ENCODE measurements around the gene FGFRL1. TPM values are rescaled to one million over a fixed set of nuclear protein-coding genes. Genes with fewer than 3 reads are reported as not detected.

FGFRL1 gene
- polyA plus RNA-seq, 2 of the 4 experiments (the other 2 are of a cell fraction): 4.7 to 11.2 TPM

DNA sequence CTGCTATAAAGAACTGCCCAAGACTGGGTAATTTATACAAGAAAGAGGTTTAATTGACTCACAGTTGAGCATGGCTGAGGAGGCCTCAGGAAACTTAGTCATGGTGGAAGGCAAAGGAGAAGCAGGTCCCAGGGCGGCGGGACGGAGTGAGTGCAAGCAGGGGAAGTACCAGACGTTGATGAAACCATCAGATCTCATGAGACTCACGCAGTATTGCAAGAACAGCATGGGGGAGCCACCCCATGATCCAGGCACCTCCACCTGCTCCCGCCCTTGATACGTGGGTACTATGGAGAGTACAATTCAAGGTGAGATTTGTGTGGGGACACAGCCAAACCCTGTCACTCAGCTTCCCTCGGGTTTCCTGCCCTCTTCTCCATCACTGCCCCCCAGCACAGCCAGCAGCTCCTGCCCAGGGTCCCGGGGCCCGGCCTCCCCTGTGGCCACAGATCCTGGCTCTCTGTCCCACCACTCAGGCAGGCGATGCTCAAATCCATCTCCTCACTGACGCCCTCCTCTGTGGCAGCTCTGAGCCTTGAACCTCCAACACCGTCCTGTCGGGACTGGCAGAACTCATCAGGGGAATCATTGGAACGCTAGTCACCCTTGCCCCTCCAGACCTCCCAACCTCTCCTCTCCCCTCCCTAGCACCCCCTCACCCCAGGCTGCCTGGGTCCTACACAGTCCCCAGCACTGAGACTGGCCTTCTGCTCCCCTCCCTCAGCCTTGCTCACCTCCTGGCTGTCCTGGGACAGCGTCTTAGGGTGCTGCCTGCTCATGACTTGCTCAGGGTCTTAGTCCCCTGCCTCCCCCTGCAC, 37.6 kb downstream of the FGFRL1 start:
- ATAC-seq (no peak), FAIRE-seq (no peak), DNase-seq (ENCODE audit: low read depth in 1 of 2, low spot score in 1 of 2) (no peak)
- Histone ChIP-seq H3K4me3 (no peak overlapping the region), H3K4me1 (peaks cover 18% of the 10 kb centered on the region), H3K4me2 (no peak overlapping the region), H3K9me3 (no peaks in the 10 kb centered on the region), H3K27ac (no peak overlapping the region)
- POLR2A ChIA-PET: no interaction called here
- 61% methylated on average over 16 of the region's 16 CpGs for WGBS (ENCODE audit: missing lambda C conversion rate)
- TF ChIP-seq NPAS2 (CRISPR knock-in tag; IDR thresholded peaks at IDR 0.05; ENCODE audit: borderline replicate concordance): no peak
- no peak for TF ChIP-seq RAD21 (conservative IDR thresholded peaks at IDR 0.05 in 1 of 2, IDR thresholded peaks at IDR 0.05 in 1 of 2)
- TF ChIP-seq, protein P1, sequence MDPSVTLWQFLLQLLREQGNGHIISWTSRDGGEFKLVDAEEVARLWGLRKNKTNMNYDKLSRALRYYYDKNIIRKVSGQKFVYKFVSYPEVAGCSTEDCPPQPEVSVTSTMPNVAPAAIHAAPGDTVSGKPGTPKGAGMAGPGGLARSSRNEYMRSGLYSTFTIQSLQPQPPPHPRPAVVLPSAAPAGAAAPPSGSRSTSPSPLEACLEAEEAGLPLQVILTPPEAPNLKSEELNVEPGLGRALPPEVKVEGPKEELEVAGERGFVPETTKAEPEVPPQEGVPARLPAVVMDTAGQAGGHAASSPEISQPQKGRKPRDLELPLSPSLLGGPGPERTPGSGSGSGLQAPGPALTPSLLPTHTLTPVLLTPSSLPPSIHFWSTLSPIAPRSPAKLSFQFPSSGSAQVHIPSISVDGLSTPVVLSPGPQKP (IDR thresholded peaks at IDR 0.05; ENCODE audit: low read depth, low read length): no peak
- TF ChIP-seq JUN (IDR thresholded peaks at IDR 0.05): no peak
- TF ChIP-seq, protein P2, sequence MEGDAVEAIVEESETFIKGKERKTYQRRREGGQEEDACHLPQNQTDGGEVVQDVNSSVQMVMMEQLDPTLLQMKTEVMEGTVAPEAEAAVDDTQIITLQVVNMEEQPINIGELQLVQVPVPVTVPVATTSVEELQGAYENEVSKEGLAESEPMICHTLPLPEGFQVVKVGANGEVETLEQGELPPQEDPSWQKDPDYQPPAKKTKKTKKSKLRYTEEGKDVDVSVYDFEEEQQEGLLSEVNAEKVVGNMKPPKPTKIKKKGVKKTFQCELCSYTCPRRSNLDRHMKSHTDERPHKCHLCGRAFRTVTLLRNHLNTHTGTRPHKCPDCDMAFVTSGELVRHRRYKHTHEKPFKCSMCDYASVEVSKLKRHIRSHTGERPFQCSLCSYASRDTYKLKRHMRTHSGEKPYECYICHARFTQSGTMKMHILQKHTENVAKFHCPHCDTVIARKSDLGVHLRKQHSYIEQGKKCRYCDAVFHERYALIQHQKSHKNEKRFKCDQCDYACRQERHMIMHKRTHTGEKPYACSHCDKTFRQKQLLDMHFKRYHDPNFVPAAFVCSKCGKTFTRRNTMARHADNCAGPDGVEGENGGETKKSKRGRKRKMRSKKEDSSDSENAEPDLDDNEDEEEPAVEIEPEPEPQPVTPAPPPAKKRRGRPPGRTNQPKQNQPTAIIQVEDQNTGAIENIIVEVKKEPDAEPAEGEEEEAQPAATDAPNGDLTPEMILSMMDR (IDR thresholded peaks at IDR 0.05): no peak
- no peak for TF ChIP-seq FOXS1 (CRISPR knock-in tag; IDR thresholded peaks at IDR 0.05)
- TF ChIP-seq ZC3H11A (IDR thresholded peaks at IDR 0.05): no peak
- TF ChIP-seq, protein P3, sequence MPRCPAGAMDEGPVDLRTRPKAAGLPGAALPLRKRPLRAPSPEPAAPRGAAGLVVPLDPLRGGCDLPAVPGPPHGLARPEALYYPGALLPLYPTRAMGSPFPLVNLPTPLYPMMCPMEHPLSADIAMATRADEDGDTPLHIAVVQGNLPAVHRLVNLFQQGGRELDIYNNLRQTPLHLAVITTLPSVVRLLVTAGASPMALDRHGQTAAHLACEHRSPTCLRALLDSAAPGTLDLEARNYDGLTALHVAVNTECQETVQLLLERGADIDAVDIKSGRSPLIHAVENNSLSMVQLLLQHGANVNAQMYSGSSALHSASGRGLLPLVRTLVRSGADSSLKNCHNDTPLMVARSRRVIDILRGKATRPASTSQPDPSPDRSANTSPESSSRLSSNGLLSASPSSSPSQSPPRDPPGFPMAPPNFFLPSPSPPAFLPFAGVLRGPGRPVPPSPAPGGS (IDR thresholded peaks at IDR 0.05): no peak
- TF ChIP-seq CEBPB (IDR thresholded peaks at IDR 0.05): no peak
- no peak for TF ChIP-seq HOXB5 (CRISPR knock-in tag; IDR thresholded peaks at IDR 0.05)
- TF ChIP-seq SMC3 (IDR thresholded peaks at IDR 0.05): no peak
- no peak for TF ChIP-seq JUNB (IDR thresholded peaks at IDR 0.05)
- no peak for TF ChIP-seq TFCP2L1 (CRISPR knock-in tag; IDR thresholded peaks at IDR 0.05)
- no peak for TF ChIP-seq EHF (CRISPR knock-in tag; IDR thresholded peaks at IDR 0.05)
- no peak for TF ChIP-seq KDM5A (IDR thresholded peaks at IDR 0.05)
- no peak for TF ChIP-seq CBX8 (IDR thresholded peaks at IDR 0.05)
- TF ChIP-seq, protein P4, sequence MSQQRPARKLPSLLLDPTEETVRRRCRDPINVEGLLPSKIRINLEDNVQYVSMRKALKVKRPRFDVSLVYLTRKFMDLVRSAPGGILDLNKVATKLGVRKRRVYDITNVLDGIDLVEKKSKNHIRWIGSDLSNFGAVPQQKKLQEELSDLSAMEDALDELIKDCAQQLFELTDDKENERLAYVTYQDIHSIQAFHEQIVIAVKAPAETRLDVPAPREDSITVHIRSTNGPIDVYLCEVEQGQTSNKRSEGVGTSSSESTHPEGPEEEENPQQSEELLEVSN (IDR thresholded peaks at IDR 0.05; ENCODE audit: borderline replicate concordance, low read depth): no peak
- no peak for TF ChIP-seq RNF2 (IDR thresholded peaks at IDR 0.05; ENCODE audit: borderline replicate concordance, low read depth)
- CTCF ChIA-PET: no interaction called here

DNA sequence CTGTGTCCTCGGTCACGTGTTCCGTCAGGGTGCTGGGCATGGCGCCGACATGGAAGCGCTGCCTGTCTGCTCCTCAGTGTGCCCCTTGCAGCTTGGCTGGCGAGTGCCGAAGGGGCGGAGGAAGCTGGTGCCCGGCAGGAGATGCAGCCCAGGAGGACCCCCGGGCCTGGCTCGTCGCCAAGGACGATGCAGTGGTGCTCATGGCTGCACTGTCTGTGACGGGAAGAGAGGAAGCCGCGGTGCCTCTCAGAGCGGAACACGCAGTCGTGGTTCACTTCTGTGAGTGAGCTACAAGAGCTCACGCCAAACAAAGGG, 38.1 kb downstream of the FGFRL1 start:
- Histone ChIP-seq H3K4me3 (no peak overlapping the region), H3K27ac (no peak overlapping the region), H3K9me3 (no peaks in the 10 kb centered on the region), H3K4me1 (peaks cover 13% of the 10 kb centered on the region), H3K4me2 (no peak overlapping the region)
- no peak for TF ChIP-seq FOSL2 (IDR thresholded peaks at IDR 0.05)
- TF ChIP-seq FOSL2 (CRISPR knock-in tag; IDR thresholded peaks at IDR 0.05): no peak
- no peak for TF ChIP-seq EP300 (IDR thresholded peaks at IDR 0.05)
- no peak for TF ChIP-seq EHMT2 (IDR thresholded peaks at IDR 0.05; ENCODE audit: low read depth)
- DNase-seq (ENCODE audit: low read depth in 1 of 2, low spot score in 1 of 2): no peak
- no peak for FAIRE-seq
- WGBS (ENCODE audit: missing lambda C conversion rate): 88% methylated on average over 14 of the region's 21 CpGs
- ATAC-seq: no peak
- CTCF ChIA-PET: no interaction called here
- POLR2A ChIA-PET: no interaction called here
